ENCODE data around the gene SELENOF. TPM values are rescaled to one million over a fixed set of nuclear protein-coding genes. Genes with fewer than 3 reads are reported as not detected.

SELENOF gene
- 100 to 1,000 TPM; 141 to 165 (median 145) TPM for total RNA-seq
- total RNA-seq (2013) = 166 TPM
- total RNA-seq = 51.2 to 162 (median 100) reads per million in 29 experiments

DNA sequence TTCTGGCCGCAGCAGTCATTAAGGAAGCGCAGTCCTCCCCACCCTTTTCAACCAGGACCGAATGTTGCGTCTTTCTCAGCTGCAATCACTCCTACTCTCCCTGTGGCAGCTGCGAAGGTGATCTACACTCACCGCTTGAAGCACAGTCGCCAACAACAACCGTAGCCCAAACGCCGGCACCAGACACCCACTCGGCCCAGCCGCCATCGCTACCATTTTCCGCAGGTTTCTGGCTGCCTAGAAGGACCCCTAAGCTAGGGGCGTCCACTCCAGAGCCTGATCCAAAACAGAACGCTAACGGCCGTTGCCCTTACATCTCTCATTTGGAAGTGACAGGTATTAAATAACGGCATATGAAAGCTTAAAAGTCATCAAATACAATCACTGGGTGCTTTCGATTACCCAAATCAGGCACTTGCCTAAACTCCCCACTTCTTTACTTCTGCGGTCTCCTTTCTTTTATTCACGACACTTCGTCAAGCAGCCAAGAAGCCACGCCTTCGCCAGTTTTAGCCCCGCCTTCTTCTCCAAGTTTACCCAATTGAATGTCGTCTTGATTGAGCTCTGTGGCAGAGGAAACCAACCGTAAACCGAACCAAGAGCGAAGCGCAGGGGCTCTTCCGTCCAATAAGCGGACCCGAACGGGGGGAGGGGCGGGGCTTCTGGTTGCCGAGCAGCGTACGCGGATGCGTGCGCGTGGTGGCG lies at the start of gene SELENOF:
Gene SELENOF (minus strand): TSS at position 231 of the 705 bp plus-strand sequence. CDS start 15 bp downstream, at position 216.
- H3K4me3 Mint-ChIP-seq = no peak within 1 kb of the TSS
- DNase-seq (peak; percentile 97 to 100 (median 99)), ATAC-seq (replicated peaks in 1 of 4) (peak; percentile 88 to 90 (median 90))
- peak within 1 kb of the TSS; percentile 92 for H3K27ac ChIP-seq (ENCODE audit: low read length)
- peaks cover 5 to 55% (median 52%) of the 10 kb centered on the region in 3 donors for H3K4me1 Mint-ChIP-seq
- no peak within 1 kb of the TSS for H3K27ac Mint-ChIP-seq
- peaks cover 21% of the 10 kb centered on the region for H3K36me3 Mint-ChIP-seq
- H3K9me3 Mint-ChIP-seq = no peaks in the 10 kb centered on the region
- H3K27me3 Mint-ChIP-seq = no peaks in the 10 kb centered on the region
- H3K27me3 ChIP-seq (replicated peaks in 1 of 2; ENCODE audit: control insufficient read depth in 2 of 2, extremely low read depth in 1 of 2, insufficient read depth in 2 of 2, low read length in 1 of 2) = no peaks in the 10 kb centered on the region
- CTCF ChIA-PET = interaction anchor here (0.6 to 4.6 kb wide), 16 partner anchors 10 to 1977 kb away, joined by 3 to 43 read pairs (median 3); partner anchors contain the start of gene SH3GLB1 (in 1 of the 2)
- POLR2A ChIA-PET = interaction anchor here in 1 of 2 donors (0.5 to 4.1 kb wide), 16 partner anchors 10 to 1769 kb away, joined by 3 to 35 read pairs (median 4); partner anchors contain the start of genes ODF2L and PKN2
- H3K4me3 ChIP-seq (ENCODE audit: control insufficient read depth in 1 of 2, extremely low read depth in 1 of 2, low read length in 1 of 2) = peak within 1 kb of the TSS; percentile 90 to 100
- WGBS (ENCODE audit: insufficient coverage) = 0% methylated on average over 23 of the region's 44 CpGs
- peaks cover 5 to 7% of the 10 kb centered on the region in 2 donors for H3K36me3 ChIP-seq (ENCODE audit: control insufficient read depth in 2 of 2, extremely low read depth in 1 of 2, insufficient read depth in 1 of 2, low read length in 1 of 2)
- H3K9me3 ChIP-seq = no peaks in the 10 kb centered on the region
- H3K4me1 ChIP-seq (ENCODE audit: control insufficient read depth in 1 of 2, extremely low read depth in 1 of 2, insufficient read depth in 2 of 2, low read length in 2 of 2) = peaks cover 17 to 22% of the 10 kb centered on the region in 2 experiments

DNA sequence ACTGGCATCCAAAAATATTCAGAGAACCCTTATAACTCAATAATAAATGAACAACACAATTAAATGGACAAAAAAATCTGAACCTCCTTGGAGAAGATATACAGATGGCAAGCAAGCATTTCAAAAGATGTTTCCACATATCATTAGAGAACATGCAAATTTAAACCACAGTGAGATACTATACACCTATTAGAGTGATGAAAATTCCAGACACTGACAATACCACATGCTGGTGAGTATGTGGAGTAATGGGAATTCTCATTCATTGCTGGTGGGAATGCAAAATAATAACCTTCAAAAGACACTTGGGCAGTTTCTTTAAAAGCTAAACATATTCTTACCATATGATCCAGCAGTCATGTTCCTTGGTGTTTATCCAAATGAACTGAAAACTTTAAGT lies 46.6 kb upstream of the SELENOF start:
- H3K36me3 Mint-ChIP-seq = peaks cover 8% of the 10 kb centered on the region
- Histone ChIP-seq H3K9me3 (no peaks in the 10 kb centered on the region), H3K4me1 (ENCODE audit: control insufficient read depth in 1 of 2, extremely low read depth in 1 of 2, insufficient read depth in 2 of 2, low read length in 2 of 2) (no peaks in the 10 kb centered on the region), H3K27ac (ENCODE audit: low read length) (no peak overlapping the region), H3K36me3 (ENCODE audit: control insufficient read depth in 2 of 2, extremely low read depth in 1 of 2, insufficient read depth in 1 of 2, low read length in 1 of 2) (no peaks in the 10 kb centered on the region), H3K27me3 (replicated peaks in 1 of 2; ENCODE audit: control insufficient read depth in 2 of 2, extremely low read depth in 1 of 2, insufficient read depth in 2 of 2, low read length in 1 of 2) (no peaks in the 10 kb centered on the region), H3K4me3 (ENCODE audit: control insufficient read depth in 1 of 2, extremely low read depth in 1 of 2, low read length in 1 of 2) (no peak overlapping the region)
- no peak for ATAC-seq (replicated peaks in 1 of 4)
- peaks cover 0 to 4% (median 4%) of the 10 kb centered on the region in 3 donors for H3K4me1 Mint-ChIP-seq
- ChIA-PET POLR2A (no interaction called here), CTCF (interaction anchor here in 1 of 2 donors (0.9 kb wide), 1 partner anchor 111 kb away, joined by 5 read pairs; no protein-coding TSS in a partner anchor)
- no peak overlapping the region for H3K4me3 Mint-ChIP-seq
- H3K27me3 Mint-ChIP-seq = no peaks in the 10 kb centered on the region
- H3K9me3 Mint-ChIP-seq = no peaks in the 10 kb centered on the region
- DNase-seq = no peak
- H3K27ac Mint-ChIP-seq = no peak overlapping the region

DNA sequence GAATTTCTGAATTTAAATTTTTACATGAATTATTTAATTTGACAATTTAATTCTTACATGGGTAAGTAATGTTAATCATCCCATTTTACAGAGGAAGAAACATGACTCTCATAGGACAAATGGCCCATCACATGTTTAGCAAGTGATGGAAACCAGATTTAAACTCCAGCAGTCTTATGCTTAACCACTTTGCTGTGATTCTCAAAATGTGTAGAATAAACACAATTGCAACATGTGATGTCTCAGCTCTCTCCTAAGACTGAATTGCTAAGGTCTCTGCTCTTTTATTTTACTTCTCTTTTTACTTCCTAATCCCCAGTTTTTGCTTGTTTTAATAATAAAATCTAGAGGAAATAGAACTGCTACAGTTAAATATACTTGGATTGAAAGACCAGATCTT lies 43.3 kb upstream of the SELENOF start:
- DNase-seq (no peak), ATAC-seq (replicated peaks in 1 of 4) (no peak)
- no peak overlapping the region for H3K4me3 ChIP-seq (ENCODE audit: control insufficient read depth in 1 of 2, extremely low read depth in 1 of 2, low read length in 1 of 2)
- H3K4me1 ChIP-seq (ENCODE audit: control insufficient read depth in 1 of 2, extremely low read depth in 1 of 2, insufficient read depth in 2 of 2, low read length in 2 of 2) = peaks cover 0 to 2% of the 10 kb centered on the region in 2 experiments
- Mint-ChIP-seq H3K4me1 (peaks cover 0 to 19% (median 8%) of the 10 kb centered on the region in 3 donors), H3K27ac (no peak overlapping the region), H3K27me3 (no peaks in the 10 kb centered on the region), H3K36me3 (peaks cover 8% of the 10 kb centered on the region), H3K9me3 (no peaks in the 10 kb centered on the region), H3K4me3 (no peak overlapping the region)
- no peak overlapping the region for H3K27ac ChIP-seq (ENCODE audit: low read length)
- H3K9me3 ChIP-seq = no peaks in the 10 kb centered on the region
- H3K27me3 ChIP-seq (replicated peaks in 1 of 2; ENCODE audit: control insufficient read depth in 2 of 2, extremely low read depth in 1 of 2, insufficient read depth in 2 of 2, low read length in 1 of 2) = no peaks in the 10 kb centered on the region
- ChIA-PET POLR2A (interaction anchor here in 1 of 2 donors (0.9 kb wide), 1 partner anchor 39 kb away, joined by 7 read pairs; no protein-coding TSS in a partner anchor), CTCF (interaction anchor here in 1 of 2 donors (0.7 to 1.2 kb wide), 2 partner anchors 9 to 62 kb away, joined by 3 to 4 read pairs; no protein-coding TSS in a partner anchor)
- no peaks in the 10 kb centered on the region for H3K36me3 ChIP-seq (ENCODE audit: control insufficient read depth in 2 of 2, extremely low read depth in 1 of 2, insufficient read depth in 1 of 2, low read length in 1 of 2)

DNA sequence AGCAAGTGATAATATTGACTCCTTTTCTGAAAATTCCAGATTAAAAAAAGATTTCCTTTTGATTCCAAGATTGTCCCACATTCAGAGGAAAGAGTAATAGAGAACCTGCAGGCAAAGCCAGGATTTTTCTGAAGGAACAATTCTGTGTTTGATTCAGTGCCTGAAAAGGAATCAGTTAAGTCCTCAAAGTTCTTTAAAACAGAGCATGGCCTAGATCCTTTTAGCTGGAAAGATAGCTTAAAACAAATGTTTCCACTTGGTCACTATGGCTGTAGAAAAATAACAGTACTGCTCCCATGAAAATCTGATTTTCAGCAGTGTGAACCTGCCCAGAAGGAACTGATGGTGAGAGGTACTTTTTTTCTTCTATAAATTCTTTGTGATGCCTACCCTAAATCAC lies 42.3 kb upstream of the SELENOF start:
- ChIA-PET CTCF (no interaction called here), POLR2A (interaction anchor here (0.5 kb wide), 2 partner anchors 8 to 48 kb away, joined by 3 read pairs; no protein-coding TSS in a partner anchor)
- Histone ChIP-seq H3K27me3 (replicated peaks in 1 of 2; ENCODE audit: control insufficient read depth in 2 of 2, extremely low read depth in 1 of 2, insufficient read depth in 2 of 2, low read length in 1 of 2) (no peaks in the 10 kb centered on the region), H3K4me1 (ENCODE audit: control insufficient read depth in 1 of 2, extremely low read depth in 1 of 2, insufficient read depth in 2 of 2, low read length in 2 of 2) (peaks cover 0 to 2% of the 10 kb centered on the region in 2 experiments), H3K4me3 (ENCODE audit: control insufficient read depth in 1 of 2, extremely low read depth in 1 of 2, low read length in 1 of 2) (no peak overlapping the region), H3K36me3 (ENCODE audit: control insufficient read depth in 2 of 2, extremely low read depth in 1 of 2, insufficient read depth in 1 of 2, low read length in 1 of 2) (no peaks in the 10 kb centered on the region), H3K27ac (ENCODE audit: low read length) (no peak overlapping the region), H3K9me3 (no peaks in the 10 kb centered on the region)
- no peak overlapping the region for H3K27ac Mint-ChIP-seq
- DNase-seq (no peak), ATAC-seq (replicated peaks in 1 of 4) (no peak)
- no peaks in the 10 kb centered on the region for H3K27me3 Mint-ChIP-seq
- H3K9me3 Mint-ChIP-seq = no peaks in the 10 kb centered on the region
- peaks cover 8% of the 10 kb centered on the region for H3K36me3 Mint-ChIP-seq
- peaks cover 0 to 19% (median 8%) of the 10 kb centered on the region in 3 donors for H3K4me1 Mint-ChIP-seq
- H3K4me3 Mint-ChIP-seq = no peak overlapping the region

DNA sequence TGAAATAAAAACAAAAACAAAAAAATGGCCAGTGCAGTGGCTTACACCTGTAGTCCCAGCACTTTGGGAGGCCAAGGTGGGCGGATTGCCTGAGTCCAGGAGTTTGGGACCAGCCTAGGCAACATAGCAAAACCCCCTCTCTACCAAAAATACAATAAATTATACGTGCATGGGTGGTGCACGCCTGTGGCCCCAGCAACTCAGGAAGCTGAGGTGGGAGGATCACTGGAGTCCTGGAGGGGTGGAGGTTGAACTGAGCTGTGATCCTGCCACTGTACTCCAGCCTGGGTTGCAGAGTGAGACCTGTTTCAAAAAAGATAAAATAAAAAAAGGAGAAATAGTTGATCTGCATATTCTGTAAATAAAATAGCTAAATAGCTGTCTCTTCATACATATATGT lies 41.8 kb upstream of the SELENOF start:
- Histone ChIP-seq H3K27ac (ENCODE audit: low read length) (no peak overlapping the region), H3K36me3 (ENCODE audit: control insufficient read depth in 2 of 2, extremely low read depth in 1 of 2, insufficient read depth in 1 of 2, low read length in 1 of 2) (no peaks in the 10 kb centered on the region), H3K27me3 (replicated peaks in 1 of 2; ENCODE audit: control insufficient read depth in 2 of 2, extremely low read depth in 1 of 2, insufficient read depth in 2 of 2, low read length in 1 of 2) (no peaks in the 10 kb centered on the region), H3K9me3 (no peaks in the 10 kb centered on the region), H3K4me3 (ENCODE audit: control insufficient read depth in 1 of 2, extremely low read depth in 1 of 2, low read length in 1 of 2) (no peak overlapping the region), H3K4me1 (ENCODE audit: control insufficient read depth in 1 of 2, extremely low read depth in 1 of 2, insufficient read depth in 2 of 2, low read length in 2 of 2) (peaks cover 0 to 2% of the 10 kb centered on the region in 2 experiments)
- no peak for ATAC-seq (replicated peaks in 1 of 4)
- H3K4me1 Mint-ChIP-seq = peaks cover 0 to 19% (median 8%) of the 10 kb centered on the region in 3 donors
- H3K4me3 Mint-ChIP-seq = no peak overlapping the region
- WGBS (ENCODE audit: insufficient coverage) = no CpG with 5 or more reads among the region's 3 CpGs
- H3K27me3 Mint-ChIP-seq = no peaks in the 10 kb centered on the region
- DNase-seq = no peak
- H3K9me3 Mint-ChIP-seq = no peaks in the 10 kb centered on the region
- ChIA-PET CTCF (interaction anchor here in 1 of 2 donors (0.7 kb wide), 1 partner anchor 28 kb away, joined by 5 read pairs; no protein-coding TSS in a partner anchor), POLR2A (interaction anchor here in 1 of 2 donors (0.6 kb wide), 1 partner anchor 56 kb away, joined by 3 read pairs; no protein-coding TSS in a partner anchor)
- peaks cover 8% of the 10 kb centered on the region for H3K36me3 Mint-ChIP-seq
- H3K27ac Mint-ChIP-seq = no peak overlapping the region

DNA sequence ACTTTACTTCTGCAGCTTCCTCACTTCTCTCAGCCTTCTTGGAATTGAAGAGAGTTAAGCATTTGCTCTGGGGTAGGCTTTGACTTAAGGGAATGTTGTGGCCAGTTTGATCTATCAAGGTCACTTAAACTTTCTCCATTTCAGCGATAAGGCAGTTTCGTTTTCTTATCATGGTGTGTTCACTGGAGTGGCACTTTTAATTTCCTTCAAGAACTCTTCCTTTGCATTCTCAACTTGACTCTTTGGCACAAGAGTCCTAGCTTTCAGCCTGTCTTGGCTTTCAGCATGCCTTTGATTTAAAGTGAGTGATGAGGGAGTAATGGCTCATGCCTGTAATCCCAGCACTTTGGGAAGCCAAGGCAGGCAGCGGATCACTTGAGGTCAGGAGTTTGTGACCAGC lies 39.2 kb upstream of the SELENOF start:
- POLR2A ChIA-PET = interaction anchor here in 1 of 2 donors (0.6 kb wide), 1 partner anchor 20 kb away, joined by 7 read pairs; no protein-coding TSS in a partner anchor
- no peaks in the 10 kb centered on the region for H3K9me3 ChIP-seq
- Mint-ChIP-seq H3K4me3 (no peak overlapping the region), H3K36me3 (peaks cover 2% of the 10 kb centered on the region), H3K9me3 (no peaks in the 10 kb centered on the region), H3K27me3 (no peaks in the 10 kb centered on the region), H3K27ac (no peak overlapping the region), H3K4me1 (peaks cover 7 to 24% (median 8%) of the 10 kb centered on the region in 3 donors)
- no peaks in the 10 kb centered on the region for H3K36me3 ChIP-seq (ENCODE audit: control insufficient read depth in 2 of 2, extremely low read depth in 1 of 2, insufficient read depth in 1 of 2, low read length in 1 of 2)
- WGBS (ENCODE audit: insufficient coverage) = no CpG with 5 or more reads among the region's 3 CpGs
- H3K4me3 ChIP-seq (ENCODE audit: control insufficient read depth in 1 of 2, extremely low read depth in 1 of 2, low read length in 1 of 2) = no peak overlapping the region
- DNase-seq (no peak), ATAC-seq (replicated peaks in 1 of 4) (no peak)
- H3K27me3 ChIP-seq (replicated peaks in 1 of 2; ENCODE audit: control insufficient read depth in 2 of 2, extremely low read depth in 1 of 2, insufficient read depth in 2 of 2, low read length in 1 of 2) = no peaks in the 10 kb centered on the region
- peaks cover 0 to 2% of the 10 kb centered on the region in 2 experiments for H3K4me1 ChIP-seq (ENCODE audit: control insufficient read depth in 1 of 2, extremely low read depth in 1 of 2, insufficient read depth in 2 of 2, low read length in 2 of 2)
- H3K27ac ChIP-seq (ENCODE audit: low read length) = no peak overlapping the region
- CTCF ChIA-PET = interaction anchor here (0.5 to 0.6 kb wide), 2 partner anchors 28 to 176 kb away, joined by 3 to 4 read pairs; no protein-coding TSS in a partner anchor

All from T-cell (primary cell).